ENCODE measurements around the gene NUP88. TPM values are rescaled to one million over a fixed set of nuclear protein-coding genes. Genes with fewer than 3 reads are reported as not detected.

Gene NUP88
- total RNA-seq, 1 experiment from 2014 or later: 103 TPM

DNA sequence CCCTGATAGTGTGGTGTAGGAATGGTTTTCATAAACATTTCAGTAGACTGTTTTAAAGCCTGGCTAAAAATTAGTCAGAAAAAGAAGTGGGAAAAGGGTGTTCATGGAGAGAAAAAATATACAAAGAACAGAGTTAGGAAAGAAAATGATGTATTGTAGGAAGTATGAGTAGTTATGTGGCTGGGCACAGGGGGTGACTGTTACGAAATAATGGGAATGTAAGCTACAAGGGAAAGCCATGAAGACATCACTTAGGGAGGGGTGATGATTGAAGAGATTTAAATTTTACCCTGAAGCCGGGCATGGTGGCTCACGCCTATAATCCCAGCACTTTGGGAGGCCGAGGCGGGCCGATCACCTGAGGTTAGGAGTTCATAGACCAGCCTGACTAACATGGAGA, 55.3 kb downstream of the NUP88 start:
- Histone ChIP-seq H3K27me3 (ENCODE audit: low read length) (no peaks in the 10 kb centered on the region), H2AFZ (ENCODE audit: low read length) (no peak overlapping the region), H3K36me3 (ENCODE audit: low read depth, low read length) (peaks cover 9% of the 10 kb centered on the region), H3K9me3 (ENCODE audit: low read length) (no peaks in the 10 kb centered on the region), H3K4me1 (ENCODE audit: insufficient read depth, low read length) (no peaks in the 10 kb centered on the region), H3K27ac (ENCODE audit: low read length) (no peak overlapping the region), H3K79me2 (ENCODE audit: low read length) (no peaks in the 10 kb centered on the region), H3K9ac (ENCODE audit: low read length) (no peak overlapping the region), H3K9me2 (replicated peaks; ENCODE audit: low read length) (no peaks in the 10 kb centered on the region), H3K4me2 (ENCODE audit: low read length) (no peak overlapping the region), H4K20me1 (ENCODE audit: low read length) (no peaks in the 10 kb centered on the region), H3K4me3 (ENCODE audit: low read length) (no peak overlapping the region), H3F3A (ENCODE audit: low read length, unreplicated experiment) (no peaks in the 10 kb centered on the region)
- TF ChIP-seq, protein P1, sequence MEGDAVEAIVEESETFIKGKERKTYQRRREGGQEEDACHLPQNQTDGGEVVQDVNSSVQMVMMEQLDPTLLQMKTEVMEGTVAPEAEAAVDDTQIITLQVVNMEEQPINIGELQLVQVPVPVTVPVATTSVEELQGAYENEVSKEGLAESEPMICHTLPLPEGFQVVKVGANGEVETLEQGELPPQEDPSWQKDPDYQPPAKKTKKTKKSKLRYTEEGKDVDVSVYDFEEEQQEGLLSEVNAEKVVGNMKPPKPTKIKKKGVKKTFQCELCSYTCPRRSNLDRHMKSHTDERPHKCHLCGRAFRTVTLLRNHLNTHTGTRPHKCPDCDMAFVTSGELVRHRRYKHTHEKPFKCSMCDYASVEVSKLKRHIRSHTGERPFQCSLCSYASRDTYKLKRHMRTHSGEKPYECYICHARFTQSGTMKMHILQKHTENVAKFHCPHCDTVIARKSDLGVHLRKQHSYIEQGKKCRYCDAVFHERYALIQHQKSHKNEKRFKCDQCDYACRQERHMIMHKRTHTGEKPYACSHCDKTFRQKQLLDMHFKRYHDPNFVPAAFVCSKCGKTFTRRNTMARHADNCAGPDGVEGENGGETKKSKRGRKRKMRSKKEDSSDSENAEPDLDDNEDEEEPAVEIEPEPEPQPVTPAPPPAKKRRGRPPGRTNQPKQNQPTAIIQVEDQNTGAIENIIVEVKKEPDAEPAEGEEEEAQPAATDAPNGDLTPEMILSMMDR (conservative IDR thresholded peaks at IDR 0.05; ENCODE audit: low read depth, low read length): no peak
- no peak for TF ChIP-seq EZH2 (IDR thresholded peaks at IDR 0.05; ENCODE audit: low read length, unreplicated experiment)
- TF ChIP-seq EZH2phosphoT487 (IDR thresholded peaks at IDR 0.05; ENCODE audit: borderline replicate concordance, low read length): no peak
- POLR2A ChIA-PET (ENCODE audit: unreplicated experiment): no interaction called here
- no peak for DNase-seq
- intact Hi-C loops (cut with micrococcal nuclease): no loop called here
- no TSS peak for BruUV-seq (replicated peaks)
- no peak for ATAC-seq
- CTCF ChIA-PET: no interaction called here

GRCh38 chr17:5362162-5362811, 57.2 kb downstream of the NUP88 start:
- ChIA-PET CTCF (no interaction called here), POLR2A (ENCODE audit: unreplicated experiment) (no interaction called here)
- Histone ChIP-seq H2AFZ (ENCODE audit: low read length) (no peak overlapping the region), H4K20me1 (ENCODE audit: low read length) (no peaks in the 10 kb centered on the region), H3F3A (ENCODE audit: low read length, unreplicated experiment) (no peaks in the 10 kb centered on the region), H3K4me1 (ENCODE audit: insufficient read depth, low read length) (no peaks in the 10 kb centered on the region), H3K36me3 (ENCODE audit: low read depth, low read length) (peaks cover 9% of the 10 kb centered on the region), H3K4me3 (ENCODE audit: low read length) (no peak overlapping the region), H3K9me3 (ENCODE audit: low read length) (no peaks in the 10 kb centered on the region), H3K79me2 (ENCODE audit: low read length) (no peaks in the 10 kb centered on the region), H3K9me2 (replicated peaks; ENCODE audit: low read length) (no peaks in the 10 kb centered on the region), H3K27ac (ENCODE audit: low read length) (no peak overlapping the region), H3K27me3 (ENCODE audit: low read length) (no peaks in the 10 kb centered on the region), H3K4me2 (ENCODE audit: low read length) (no peak overlapping the region), H3K9ac (ENCODE audit: low read length) (no peak overlapping the region)
- DNase-seq (no peak), ATAC-seq (no peak)
- TF ChIP-seq EZH2phosphoT487 (IDR thresholded peaks at IDR 0.05; ENCODE audit: borderline replicate concordance, low read length): no peak
- TF ChIP-seq, protein P1 (conservative IDR thresholded peaks at IDR 0.05; ENCODE audit: low read depth, low read length): no peak
- no peak for TF ChIP-seq EZH2 (IDR thresholded peaks at IDR 0.05; ENCODE audit: low read length, unreplicated experiment)
- intact Hi-C loops (cut with micrococcal nuclease): no loop called here
- no TSS peak for BruUV-seq (replicated peaks)

- H3K9me3 ChIP-seq (ENCODE audit: low read length): no peaks in the 10 kb centered on the region
- H2AFZ ChIP-seq (ENCODE audit: low read length): no peak overlapping the region
- CTCF ChIA-PET: no interaction called here
- no peak overlapping the region for H3K27ac ChIP-seq (ENCODE audit: low read length)
- POLR2A ChIA-PET (ENCODE audit: unreplicated experiment): no interaction called here
- H3K9me2 ChIP-seq (replicated peaks; ENCODE audit: low read length): no peaks in the 10 kb centered on the region
- no peaks in the 10 kb centered on the region for H3K4me1 ChIP-seq (ENCODE audit: insufficient read depth, low read length)
- no peaks in the 10 kb centered on the region for H3K27me3 ChIP-seq (ENCODE audit: low read length)
- no peak overlapping the region for H3K4me3 ChIP-seq (ENCODE audit: low read length)
- peaks cover 9% of the 10 kb centered on the region for H3K36me3 ChIP-seq (ENCODE audit: low read depth, low read length)
- no peaks in the 10 kb centered on the region for H4K20me1 ChIP-seq (ENCODE audit: low read length)
- no peak overlapping the region for H3K4me2 ChIP-seq (ENCODE audit: low read length)
- DNase-seq: no peak
- ATAC-seq: no peak
- no peaks in the 10 kb centered on the region for H3K79me2 ChIP-seq (ENCODE audit: low read length)
- H3K9ac ChIP-seq (ENCODE audit: low read length): no peak overlapping the region
- BruUV-seq (replicated peaks): no TSS peak
- H3F3A ChIP-seq (ENCODE audit: low read length, unreplicated experiment): no peaks in the 10 kb centered on the region
- intact Hi-C loops (cut with micrococcal nuclease): no loop called here
- TF ChIP-seq EZH2 (IDR thresholded peaks at IDR 0.05; ENCODE audit: low read length, unreplicated experiment): no peak
- TF ChIP-seq, protein P1 (conservative IDR thresholded peaks at IDR 0.05; ENCODE audit: low read depth, low read length): no peak
- TF ChIP-seq EZH2phosphoT487 (IDR thresholded peaks at IDR 0.05; ENCODE audit: borderline replicate concordance, low read length): no peak
Measured at GRCh38 chr17:5361426-5361825, 58.0 kb downstream of the NUP88 start.
